Heart right ventricle (tissue), 16 donors: Measurements from ENCODE around the gene LSAMP. TPM values are rescaled to one million over a fixed set of nuclear protein-coding genes. Genes with fewer than 3 reads are reported as not detected.
"Not testable (repeated sequence)": the region's sequence is repeated elsewhere in the genome, so short reads cannot be mapped to it uniquely, and the experiment has no call there.

ENCODE experiments used
- ATAC-seq, 8 donors: fragments of 200-7000 bp; cut with Tn5 transposase; one replicate each; pipeline ENCODE4 v1.9.1; 2020; ENCODE audit warnings: mild to moderate bottlenecking in 8 of 8, moderate library complexity in 8 of 8, moderate number of reproducible peaks in 1 of 8
- DNase-seq, 2 donors: peaks; one replicate each; pipeline ENCODE4 v3.0.0-alpha.2; 2020
- H3K27ac ChIP-seq, 10 donors: fragments of 200-600 bp; sonication (generic) in 2 of 10; one replicate each; pipeline versions ENCODE4 v1.5.0 to v1.8.0; 2020 to 2022; ENCODE audit warnings: mild to moderate bottlenecking in 3 of 10
- H3K27me3 ChIP-seq, 7 donors: fragments of 200-600 bp; one replicate each; pipeline ENCODE4 v1.8.0; 2021 to 2022; ENCODE audit warnings: mild to moderate bottlenecking in 2 of 7
- H3K36me3 ChIP-seq, 9 donors: fragments of 200-600 bp; sonication (generic) in 1 of 9; one replicate each; pipeline versions ENCODE4 v1.5.0 to v1.8.0; 2020 to 2022; ENCODE audit warnings: mild to moderate bottlenecking in 2 of 9
- H3K4me1 ChIP-seq, 9 donors: fragments of 200-600 bp; sonication (generic) in 1 of 9; one replicate each; pipeline versions ENCODE4 v1.5.0 to v1.8.0; 2020 to 2022; ENCODE audit warnings: mild to moderate bottlenecking in 4 of 9
- H3K4me3 ChIP-seq, 10 donors: fragments of 200-600 bp; sonication (generic) in 2 of 10; one replicate each; pipeline versions ENCODE4 v1.5.0 to v1.8.0; 2020 to 2022; ENCODE audit warnings: mild to moderate bottlenecking in 7 of 10, moderate library complexity in 2 of 10
- H3K9me3 ChIP-seq, 11 donors: fragments of 200-600 bp in 10 of 11; sonication (generic) in 2 of 11; one replicate each; pipeline versions ENCODE4 v1.5.0 to v1.8.0; 2013 to 2022; ENCODE audit warnings: mild to moderate bottlenecking in 2 of 11, control low read depth in 1 of 11, moderate library complexity in 1 of 11
- CTCF ChIP-seq, 9 donors: fragments of 200-600 bp; sonication (generic) in 2 of 9; IDR thresholded peaks; one replicate each; pipeline versions ENCODE4 v1.5.0 to v1.8.0; 2021 to 2022; ENCODE audit warnings: antibody characterized with exemption in 9 of 9, mild to moderate bottlenecking in 5 of 9, moderate library complexity in 1 of 9
- WGBS, 2 donors: extraction: QIAGEN DNeasy Blood & Tissue Kit; methylation state at CpG; one replicate each; pipeline ENCODE4 v1.1.7; 2013; ENCODE audit warnings: inconsistent platforms in 1 of 2; 5-methylcytosine and 5-hydroxymethylcytosine counted together
- intact Hi-C, 10 donors: fragments of 100-400 bp; cut with DNase I; formaldehyde crosslinking; loops; one replicate each; pipeline versions ENCODE4 v1.11.1 to v1.14.2; 2022
- polyA plus RNA-seq, 2 donors: library from polyadenylated mRNA; stranded (reverse); fragments of 200-250 nt; gene quantifications; one replicate each; pipeline ENCODE4 v1.2.3, GENCODE V29; 2013
- total RNA-seq, 10 donors: library from RNA; stranded (reverse); fragmentation: NEBNext Ultra II Directional in 3 of 10; extraction: Animal tissue kit (Norgen Biotek cat#: 25700) in 3 of 10; gene quantifications; one replicate each; pipeline versions ENCODE4 v1.2.1 to v1.2.4, GENCODE V29; 2021 to 2023
- donor health status: Arrhythmogenic right ventricular cardiomyopathy.
- donor health status: ischemic (EF 13 %, LVEDD 7.1; RV severe dilation, severe dysfunction).
- donor health status: healthy with polysubstance abuse.
- donor health status: DM: no; HTN: yes; CAD: no.
- donor health status: DM: no; HTN: no; CAD: no.
- donor health status: ischemic (EF 25% LVEDD 6.9; RV normal size, moderate dysfunction).
- donor health status: ischemic (EF 25% LVEDD 5.7; RV mildly dilated, moderate dysfunction).
- donor health status: healthy.
- donor health status: DM: yes; HTN: yes; CAD: no.
- donor health status: Ischemic cardiomyopathy.
- donor health status: ischemic (EF 35%, LVEDD 5.7; RV mildly dilated, moderate dysfunction).
- donor health status: nonischemic (EF 11% LVEDD 7.7; RV severe dilation, severe dysfunction).
- donor health status: DM: yes; HTN: yes; CAD: no.
- donor health status: PGD.
- donor health status: ischemic (EF 29% LVEDD 5.4; RV normal size, mild dysfunction).
- donor health status: nonischemic (EF 23%, LVEDD 6.1; RV moderate dilation, normal function).

Gene LSAMP
- total and polyA plus RNA-seq, 12 donors: 0.51 to 9.0 (median 5.4) TPM

- no peak for TF ChIP-seq CTCF (IDR thresholded peaks at IDR 0.05)
- H3K27me3 ChIP-seq: no peaks in the 10 kb centered on the region
- DNase-seq (no peak), ATAC-seq (peak in 1 of 8 donors; percentile 39)
- H3K36me3 ChIP-seq: no peaks in the 10 kb centered on the region
- H3K4me3 ChIP-seq: no peak overlapping the region
- 63 to 66% methylated on average over 2 of the region's 2 CpGs for WGBS, 2 donors
- intact Hi-C loops: no loop called here
- H3K27ac ChIP-seq: no peak overlapping the region
- H3K9me3 ChIP-seq: peaks cover 0 to 4% (median 0%) of the 10 kb centered on the region in 11 donors
- H3K4me1 ChIP-seq: no peaks in the 10 kb centered on the region
Measured at GRCh38 chr3:116077557-116077956, 367.7 kb downstream of the LSAMP start.

- TF ChIP-seq CTCF (IDR thresholded peaks at IDR 0.05): no peak
- peaks cover 0 to 4% (median 0%) of the 10 kb centered on the region in 11 donors for H3K9me3 ChIP-seq
- DNase-seq (no peak), ATAC-seq (no peak)
- 97 to 100% methylated on average over 1 of the region's 1 CpG for WGBS, 2 donors
- H3K27me3 ChIP-seq: no peaks in the 10 kb centered on the region
- no peaks in the 10 kb centered on the region for H3K36me3 ChIP-seq
- intact Hi-C loops: no loop called here
- no peaks in the 10 kb centered on the region for H3K4me1 ChIP-seq
- no peak overlapping the region for H3K27ac ChIP-seq
- no peak overlapping the region for H3K4me3 ChIP-seq
Measured at GRCh38 chr3:116077059-116077458, 368.2 kb downstream of the LSAMP start.

GRCh38 chr3:116070516-116071278 lies 374.6 kb downstream of the LSAMP start:
- DNase-seq, H3K4me1 ChIP-seq, H3K27me3 ChIP-seq, H3K27ac ChIP-seq, H3K4me3 ChIP-seq, intact Hi-C loops, H3K9me3 ChIP-seq, H3K36me3 ChIP-seq, ATAC-seq: not testable (repeated sequence)
- 88 to 96% methylated on average over 8 of the region's 8 CpGs for WGBS, 2 donors

- Histone ChIP-seq H3K36me3 (no peaks in the 10 kb centered on the region), H3K9me3 (peaks cover 0 to 4% (median 0%) of the 10 kb centered on the region in 11 donors), H3K27ac (no peak overlapping the region), H3K4me1 (no peaks in the 10 kb centered on the region), H3K27me3 (no peaks in the 10 kb centered on the region), H3K4me3 (no peak overlapping the region)
- intact Hi-C loops: no loop called here
- DNase-seq (no peak), ATAC-seq (no peak)
- WGBS, 2 donors: 65 to 81% methylated on average over 2 of the region's 2 CpGs
- TF ChIP-seq CTCF (IDR thresholded peaks at IDR 0.05): no peak
Measured at GRCh38 chr3:116070061-116070460, 375.2 kb downstream of the LSAMP start.

- ATAC-seq: no peak
- TF ChIP-seq CTCF (IDR thresholded peaks at IDR 0.05): no peak
- no peak for DNase-seq
- Histone ChIP-seq H3K36me3 (no peaks in the 10 kb centered on the region), H3K4me3 (no peak overlapping the region), H3K27me3 (no peaks in the 10 kb centered on the region), H3K4me1 (no peaks in the 10 kb centered on the region), H3K9me3 (peaks cover 0 to 4% (median 0%) of the 10 kb centered on the region in 11 donors), H3K27ac (no peak overlapping the region)
- intact Hi-C loops: no loop called here
- WGBS, 2 donors: 68% methylated on average over 4 of the region's 4 CpGs
Measured at GRCh38 chr3:116069024-116069423, 376.3 kb downstream of the LSAMP start.
